Lower lobe of right lung (tissue), 2 donors: ENCODE results near the gene KCNQ4. TPM values are rescaled to one million over a fixed set of nuclear protein-coding genes. Genes with fewer than 3 reads are reported as not detected.

Source experiments
- ATAC-seq, 2 donors: fragments of 200-7000 bp; cut with Tn5 transposase; one replicate each; pipeline ENCODE4 v1.9.1; 2020 to 2022; ENCODE audit warnings: mild to moderate bottlenecking in 2 of 2, moderate library complexity in 2 of 2
- DNase-seq: peaks from one replicate; pipeline ENCODE4 v3.0.0-alpha.2; 2020
- H3K27ac ChIP-seq: fragments of 200-600 bp; one replicate; pipeline ENCODE4 v1.8.0; 2022
- H3K27me3 ChIP-seq: fragments of 200-600 bp; one replicate; pipeline ENCODE4 v1.8.0; 2022; ENCODE audit warnings: low read depth
- H3K36me3 ChIP-seq: fragments of 200-600 bp; one replicate; pipeline ENCODE4 v1.8.0; 2022; ENCODE audit warnings: mild to moderate bottlenecking
- H3K4me1 ChIP-seq: fragments of 200-600 bp; one replicate; pipeline ENCODE4 v1.8.0; 2022
- H3K4me3 ChIP-seq: fragments of 200-600 bp; one replicate; pipeline ENCODE4 v1.8.0; 2022; ENCODE audit warnings: mild to moderate bottlenecking
- H3K9me3 ChIP-seq: fragments of 200-600 bp; one replicate; pipeline ENCODE4 v1.8.0; 2022
- intact Hi-C: fragments of 100-400 bp; cut with DNase I; formaldehyde crosslinking; loops from one replicate; pipeline ENCODE4 v1.11.0; 2022
- total RNA-seq: library from RNA; stranded (reverse); fragmentation: NEBNext Ultra II Directional; extraction: Animal tissue kit (Norgen Biotek cat#: 25700); gene quantifications from one replicate; pipeline ENCODE4 v1.2.1, GENCODE V29; 2021
- TF ChIP-seq, protein P1 (sequence below): fragments of 200-600 bp; IDR thresholded peaks from one replicate; pipeline ENCODE4 v1.8.0; 2022; ENCODE audit warnings: antibody characterized with exemption, mild to moderate bottlenecking
- donor health status: DM: no; HTN: yes; CAD: no; lungs with severe emphysema.

The KCNQ4 gene
- total RNA-seq, 1 donor from 2014 or later = 0.89 TPM

DNA sequence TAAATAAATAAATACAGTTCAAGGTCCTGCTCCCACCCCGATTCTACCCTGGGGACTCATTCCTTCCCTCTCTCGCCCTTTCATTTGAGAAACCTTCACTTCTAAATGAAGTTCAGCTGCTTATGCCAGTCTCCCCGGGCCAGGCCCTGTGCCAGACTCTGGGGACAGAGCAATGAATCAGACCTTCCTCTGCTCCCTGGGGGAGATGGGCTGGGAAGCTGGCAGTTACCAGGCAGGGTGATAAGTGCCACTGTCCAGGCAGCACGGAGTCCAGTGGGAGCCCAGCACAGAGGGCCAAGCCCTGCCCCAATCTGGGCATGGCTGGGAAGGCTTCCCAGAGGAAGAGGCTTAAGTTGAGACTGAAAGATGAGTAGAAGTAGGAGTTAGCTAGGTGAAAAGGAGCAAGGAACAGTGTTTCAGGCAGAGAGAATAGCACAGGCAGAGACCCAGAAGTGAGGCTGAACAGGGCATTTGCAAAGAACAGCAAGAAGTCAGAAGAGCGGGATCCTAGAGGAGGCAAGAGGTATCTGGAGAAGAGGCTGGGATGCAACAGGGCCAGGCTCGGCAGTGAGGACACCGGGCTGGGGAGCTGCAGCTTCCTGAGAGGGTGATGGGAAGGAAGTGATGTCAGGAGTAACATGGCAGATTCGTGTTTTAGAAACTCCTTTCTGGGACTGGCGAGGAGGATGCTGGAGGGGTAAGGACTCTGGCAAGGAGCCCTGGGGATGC, 13.5 kb downstream of the KCNQ4 start:
- intact Hi-C loops = no loop called here
- H3K27ac ChIP-seq = no peak overlapping the region
- H3K4me3 ChIP-seq = no peak overlapping the region
- H3K9me3 ChIP-seq = no peaks in the 10 kb centered on the region
- H3K4me1 ChIP-seq = peaks cover 26% of the 10 kb centered on the region
- no peaks in the 10 kb centered on the region for H3K36me3 ChIP-seq
- DNase-seq (no peak), ATAC-seq (no peak)
- H3K27me3 ChIP-seq = no peaks in the 10 kb centered on the region
- TF ChIP-seq, protein P1, sequence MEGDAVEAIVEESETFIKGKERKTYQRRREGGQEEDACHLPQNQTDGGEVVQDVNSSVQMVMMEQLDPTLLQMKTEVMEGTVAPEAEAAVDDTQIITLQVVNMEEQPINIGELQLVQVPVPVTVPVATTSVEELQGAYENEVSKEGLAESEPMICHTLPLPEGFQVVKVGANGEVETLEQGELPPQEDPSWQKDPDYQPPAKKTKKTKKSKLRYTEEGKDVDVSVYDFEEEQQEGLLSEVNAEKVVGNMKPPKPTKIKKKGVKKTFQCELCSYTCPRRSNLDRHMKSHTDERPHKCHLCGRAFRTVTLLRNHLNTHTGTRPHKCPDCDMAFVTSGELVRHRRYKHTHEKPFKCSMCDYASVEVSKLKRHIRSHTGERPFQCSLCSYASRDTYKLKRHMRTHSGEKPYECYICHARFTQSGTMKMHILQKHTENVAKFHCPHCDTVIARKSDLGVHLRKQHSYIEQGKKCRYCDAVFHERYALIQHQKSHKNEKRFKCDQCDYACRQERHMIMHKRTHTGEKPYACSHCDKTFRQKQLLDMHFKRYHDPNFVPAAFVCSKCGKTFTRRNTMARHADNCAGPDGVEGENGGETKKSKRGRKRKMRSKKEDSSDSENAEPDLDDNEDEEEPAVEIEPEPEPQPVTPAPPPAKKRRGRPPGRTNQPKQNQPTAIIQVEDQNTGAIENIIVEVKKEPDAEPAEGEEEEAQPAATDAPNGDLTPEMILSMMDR = no peak

DNA sequence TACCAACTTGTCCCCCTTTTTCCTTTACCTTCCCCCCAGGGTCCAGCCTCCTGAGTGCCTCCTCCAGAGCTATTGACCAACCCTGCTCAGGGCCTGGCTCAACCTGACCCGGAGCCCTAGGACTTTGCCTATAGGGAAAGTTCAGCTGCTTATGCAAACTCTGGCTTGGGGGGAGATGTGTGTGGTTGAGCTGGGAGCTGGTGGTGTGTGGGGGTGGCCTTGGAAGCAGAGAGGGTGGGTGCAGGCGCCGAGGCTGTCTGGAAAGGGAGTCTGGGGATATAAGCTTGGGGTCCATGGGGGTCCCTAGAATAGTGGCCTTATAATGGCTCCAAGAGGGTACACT, 14.1 kb downstream of the KCNQ4 start:
- H3K27me3 ChIP-seq = no peaks in the 10 kb centered on the region
- TF ChIP-seq, protein P1 = no peak
- peaks cover 26% of the 10 kb centered on the region for H3K4me1 ChIP-seq
- intact Hi-C loops = no loop called here
- H3K27ac ChIP-seq = no peak overlapping the region
- H3K36me3 ChIP-seq = no peaks in the 10 kb centered on the region
- no peaks in the 10 kb centered on the region for H3K9me3 ChIP-seq
- H3K4me3 ChIP-seq = no peak overlapping the region
- ATAC-seq (no peak), DNase-seq (no peak)

DNA sequence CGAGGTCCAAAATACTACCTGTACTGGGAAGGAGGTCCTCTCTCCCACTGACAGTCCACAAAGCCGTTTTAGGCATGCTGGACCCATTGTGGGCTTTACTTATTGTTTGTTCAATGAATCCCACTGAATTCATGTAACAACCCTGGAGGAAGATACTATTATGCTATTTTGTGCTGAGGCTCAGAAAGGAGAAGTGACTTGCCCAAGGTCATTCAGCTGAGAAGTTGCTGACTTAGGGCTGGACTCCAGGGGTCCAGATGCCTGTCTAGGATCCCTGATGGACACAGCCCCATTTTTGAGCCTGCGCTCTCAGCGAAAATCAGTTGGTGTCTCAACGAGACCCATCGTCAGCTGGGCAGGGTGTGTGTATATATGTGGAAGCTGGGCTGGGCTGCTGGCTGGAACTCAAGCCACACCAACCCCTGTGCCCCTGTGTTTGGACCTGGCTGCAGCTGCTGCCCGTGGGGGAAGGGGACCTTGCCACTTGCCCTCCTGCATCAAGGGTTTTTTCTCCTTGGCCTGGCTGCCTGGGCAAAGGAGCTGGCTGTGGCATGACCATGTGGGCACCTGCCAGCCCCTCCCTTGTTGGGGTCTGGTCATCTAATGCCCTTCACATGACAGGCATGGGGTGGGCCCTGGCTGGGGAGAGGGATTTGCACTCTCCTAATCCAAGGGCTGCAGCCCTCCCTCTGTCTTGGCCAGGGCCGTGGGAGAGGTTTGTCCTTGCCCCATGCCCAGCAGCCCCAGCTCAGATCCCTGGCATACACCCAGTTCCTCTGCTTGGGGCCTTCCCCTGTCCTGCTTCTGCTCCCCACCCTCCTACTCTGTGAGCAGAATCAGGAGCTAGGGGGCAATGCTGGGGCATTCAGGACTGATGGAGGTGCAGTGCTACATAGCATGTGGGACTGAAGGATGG, 15.0 kb downstream of the KCNQ4 start:
- no peaks in the 10 kb centered on the region for H3K36me3 ChIP-seq
- no peak for ATAC-seq
- H3K4me1 ChIP-seq = peaks cover 26% of the 10 kb centered on the region
- TF ChIP-seq, protein P1 = no peak
- DNase-seq = no peak
- H3K27ac ChIP-seq = no peak overlapping the region
- intact Hi-C loops = no loop called here
- H3K27me3 ChIP-seq = no peaks in the 10 kb centered on the region
- H3K9me3 ChIP-seq = no peaks in the 10 kb centered on the region
- H3K4me3 ChIP-seq = no peak overlapping the region

DNA sequence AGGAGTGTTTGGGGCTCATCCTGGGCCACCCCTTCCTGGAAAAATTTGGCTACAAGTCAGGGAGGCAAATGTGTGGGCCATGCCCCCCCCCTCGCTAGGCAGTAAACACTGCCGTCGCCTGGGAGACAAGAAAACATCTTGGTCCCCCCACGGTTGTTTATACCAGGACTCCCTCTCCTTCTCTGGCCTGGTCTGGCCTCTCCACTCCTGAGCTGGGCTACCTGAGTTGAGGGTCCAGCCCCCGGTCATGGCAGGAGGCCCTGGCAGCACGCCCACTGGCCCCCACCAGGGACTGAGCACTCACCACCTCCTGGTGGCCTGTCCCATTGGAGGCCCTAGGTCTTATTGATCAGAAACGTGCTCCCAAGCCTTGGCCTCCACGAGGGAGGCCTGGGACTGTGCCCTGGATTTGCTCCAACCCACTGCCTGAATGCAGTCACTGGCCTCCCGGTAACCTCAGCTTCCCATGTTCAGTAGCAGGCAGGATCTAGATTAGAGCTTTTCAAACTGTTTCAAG, 15.8 kb downstream of the KCNQ4 start:
- Histone ChIP-seq H3K4me1 (peaks cover 26% of the 10 kb centered on the region), H3K27ac (no peak overlapping the region), H3K27me3 (no peaks in the 10 kb centered on the region), H3K36me3 (no peaks in the 10 kb centered on the region), H3K9me3 (no peaks in the 10 kb centered on the region), H3K4me3 (no peak overlapping the region)
- intact Hi-C loops = no loop called here
- no peak for DNase-seq
- TF ChIP-seq, protein P1 = no peak
- ATAC-seq = no peak

DNA sequence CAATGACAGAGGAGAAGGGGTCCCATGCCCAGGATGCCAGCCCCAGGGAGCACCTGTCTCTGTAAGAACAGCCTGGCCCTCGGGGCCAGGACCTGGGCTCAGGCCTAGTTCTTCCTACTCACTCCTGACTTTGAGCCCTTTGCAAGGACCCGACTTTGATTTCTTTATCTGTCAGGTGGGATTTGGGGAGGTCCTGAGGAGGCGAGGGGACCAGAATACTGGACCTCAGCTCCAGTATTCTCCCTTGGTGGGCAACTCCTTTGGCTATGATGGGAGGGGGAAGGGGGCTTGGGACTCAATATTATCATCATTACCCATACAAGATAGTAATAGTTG, 18.1 kb downstream of the KCNQ4 start:
- H3K36me3 ChIP-seq = no peaks in the 10 kb centered on the region
- peak overlapping the region; percentile 53 for H3K4me3 ChIP-seq
- H3K9me3 ChIP-seq = no peaks in the 10 kb centered on the region
- peaks cover 26% of the 10 kb centered on the region for H3K4me1 ChIP-seq
- intact Hi-C loops = no loop called here
- DNase-seq (no peak), ATAC-seq (no peak)
- no peaks in the 10 kb centered on the region for H3K27me3 ChIP-seq
- peak overlapping the region; percentile 61 for H3K27ac ChIP-seq
- TF ChIP-seq, protein P1 = no peak
